Endothelial cell of umbilical vein (primary cell): ENCODE data around the gene SYN1. TPM values are rescaled to one million over a fixed set of nuclear protein-coding genes. Genes with fewer than 3 reads are reported as not detected.

ENCODE experiments used
- BruUV-seq: library from RNA; stranded (reverse); fragments of 400-500 nt; replicated peaks from 2 replicates; lab custom pipeline; 2021; lab: Mats Ljungman, UMichigan
- CTCF ChIA-PET: fragments of 300-600, 350-600 bp; sonication (Branson Sonifier 250); formaldehyde crosslinking; loops from one replicate; lab custom pipeline; 2021; ENCODE audit warnings: antibody characterized with exemption, inconsistent platforms; lab: Charles Lee
- POLR2A ChIA-PET: fragments of 300-600, 350-600 bp; sonication (Branson Sonifier 250); formaldehyde crosslinking; loops from one replicate; lab custom pipeline; 2021; ENCODE audit warnings: antibody characterized with exemption, inconsistent platforms; lab: Charles Lee
- DNase-seq: peaks from one replicate; pipeline ENCODE4 v3.0.0-alpha.2; 2011; ENCODE audit warnings: low read depth, low spot score
- FAIRE-seq: peaks from 2 replicates; lab custom pipeline; 2011; peaks lifted over from hg19 to GRCh38; lab: Jason Lieb, UNC
- H2AFZ ChIP-seq: 2 replicates; pipeline ENCODE4 v1.6.0; 2012; ENCODE audit warnings: low read depth, low read length, control low read depth, inconsistent platforms
- H3K27ac ChIP-seq: 2 replicates; pipeline ENCODE4 v1.5.1; 2011; ENCODE audit warnings: low read depth, mild to moderate bottlenecking, control low read depth, low read length, moderate library complexity; ENCODE audit not compliant: insufficient read depth
- H3K27me3 ChIP-seq, 2 experiments: 2 replicates each; pipeline versions ENCODE4 v1.6.0 to v1.6.1; 2011; ENCODE audit warnings: low read length in 2 of 2, mixed read lengths in 1 of 2; ENCODE audit not compliant: control insufficient read depth in 2 of 2, insufficient read depth in 2 of 2
- H3K36me3 ChIP-seq, 2 experiments: 2 replicates in 1 of 2; 3 replicates in 1 of 2; pipeline ENCODE4 v1.5.1; 2011; ENCODE audit warnings: low read length in 2 of 2, mild to moderate bottlenecking in 1 of 2, moderate library complexity in 1 of 2; ENCODE audit not compliant: control insufficient read depth in 2 of 2, insufficient read depth in 2 of 2; ENCODE audit errors: extremely low read depth in 1 of 2
- H3K4me1 ChIP-seq: 3 replicates; pipeline ENCODE4 v1.5.1; 2011; ENCODE audit warnings: mild to moderate bottlenecking, low read length; ENCODE audit not compliant: control insufficient read depth, insufficient read depth; ENCODE audit errors: extremely low read depth
- H3K4me2 ChIP-seq: 2 replicates; pipeline ENCODE4 v1.6.1; 2011; ENCODE audit warnings: low read length, control low read depth, mixed read lengths; ENCODE audit not compliant: insufficient read depth
- H3K4me3 ChIP-seq, 3 experiments: fragments of 200-600 bp in 1 of 3; sonication (generic), shearing (Covaris generic) in 1 of 3; replicated peaks in 1 of 3; 2 replicates each; pipeline ENCODE4 v1.5.1; 2011 to 2016; ENCODE audit warnings: control low read depth in 3 of 3, low read length in 3 of 3, mild to moderate bottlenecking in 2 of 3, inconsistent platforms in 1 of 3, low read depth in 1 of 3, moderate library complexity in 1 of 3; ENCODE audit not compliant: insufficient read depth in 1 of 3
- H3K79me2 ChIP-seq: 2 replicates; pipeline ENCODE4 v1.6.0; 2012; ENCODE audit warnings: low read length, inconsistent platforms; ENCODE audit not compliant: control insufficient read depth, insufficient read depth
- H3K9ac ChIP-seq: replicated peaks from 2 replicates; pipeline ENCODE3; 2011; ENCODE audit warnings: low read length, control low read depth; ENCODE audit not compliant: insufficient read depth; ENCODE audit errors: extremely low read depth
- H3K9me1 ChIP-seq: replicated peaks from 3 replicates; pipeline ENCODE4 v1.6.0; 2011; ENCODE audit warnings: mild to moderate bottlenecking, low read length; ENCODE audit not compliant: control insufficient read depth, insufficient read depth; ENCODE audit errors: extremely low read depth
- H3K9me3 ChIP-seq: replicated peaks from 2 replicates; pipeline ENCODE4 v1.5.1; 2012; ENCODE audit warnings: low read length, inconsistent platforms; ENCODE audit not compliant: control insufficient read depth, insufficient read depth
- H4K20me1 ChIP-seq: replicated peaks from 2 replicates; pipeline ENCODE3; 2011; ENCODE audit warnings: mild to moderate bottlenecking, low read length; ENCODE audit not compliant: control insufficient read depth, insufficient read depth; ENCODE audit errors: extremely low read depth
- CTCF ChIP-seq, 2 donors: IDR thresholded peaks; 1 replicate in 1 of 2; 2 replicates in 1 of 2; pipeline ENCODE4 v1.5.1; 2011; ENCODE audit warnings: low read length in 2 of 2, mild to moderate bottlenecking in 2 of 2, moderate library complexity in 2 of 2, control low read depth in 1 of 2, inconsistent platforms in 1 of 2, low read depth in 1 of 2; ENCODE audit not compliant: insufficient read depth in 1 of 2; ENCODE audit errors: extremely low read depth in 1 of 2
- EZH2 ChIP-seq: IDR thresholded peaks from 2 replicates; pipeline ENCODE4 v1.6.1; 2012; ENCODE audit warnings: borderline replicate concordance, low read depth, mild to moderate bottlenecking, moderate library complexity, low read length, inconsistent platforms; ENCODE audit not compliant: severe bottlenecking
- FOS ChIP-seq: IDR thresholded peaks from 2 replicates; pipeline ENCODE4 v1.6.1; 2011; ENCODE audit warnings: mild to moderate bottlenecking, low read length, moderate library complexity, borderline replicate concordance; ENCODE audit not compliant: insufficient read depth
- GATA2 ChIP-seq: IDR thresholded peaks from 2 replicates; pipeline ENCODE4 v1.7.0; 2011; ENCODE audit warnings: low read depth, mild to moderate bottlenecking, moderate library complexity, mixed read lengths, low read length; ENCODE audit not compliant: insufficient read length, insufficient read depth
- JUN ChIP-seq: IDR thresholded peaks from 2 replicates; pipeline ENCODE4 v1.6.1; 2011; ENCODE audit warnings: borderline replicate concordance, low read depth; ENCODE audit not compliant: insufficient read length, insufficient read depth
- MAX ChIP-seq: IDR thresholded peaks from 2 replicates; pipeline ENCODE4 v1.6.1; 2011; ENCODE audit not compliant: insufficient read depth, insufficient read length
- MYC ChIP-seq: IDR thresholded peaks from one replicate; pipeline ENCODE4 v1.6.1; 2011; ENCODE audit warnings: mild to moderate bottlenecking, low read depth, low read length
- POLR2A ChIP-seq: IDR thresholded peaks from 2 replicates; pipeline ENCODE4 v1.6.1; 2012; ENCODE audit warnings: low read depth, mild to moderate bottlenecking, control low read depth, low read length
- POLR2AphosphoS5 ChIP-seq: IDR thresholded peaks from 2 replicates; pipeline ENCODE4 v1.6.1; 2012; ENCODE audit warnings: low read depth, mild to moderate bottlenecking, control low read depth, low read length, moderate library complexity; ENCODE audit not compliant: insufficient read depth
- dilution Hi-C: fragments of 300-500 bp; cut with MboI; formaldehyde crosslinking; loops from one replicate; pipeline ENCODE4 v1.15.0; 2019; ENCODE audit warnings: low sequenced_read_pairs; ENCODE audit not compliant: extremely low pct_ligation_motif_present
- intact Hi-C: fragments of 100-400 bp; cut with micrococcal nuclease; formaldehyde crosslinking; loops from one replicate; pipeline ENCODE4 v1.10.0; 2022
- polyA plus RNA-seq, 4 experiments: library from polyadenylated mRNA; depleted of rRNA in 3 of 4; stranded (reverse) in 3 of 4; unstranded in 1 of 4; fragments of >200 nt; gene quantifications; 2 replicates each; pipeline versions ENCODE4 v1.2.1 to v1.2.3, GENCODE V29; 2011 to 2012; ENCODE audit warnings: missing spikeins in 1 of 4
- total RNA-seq: library from RNA; stranded (reverse); gene quantifications from 2 replicates; pipeline ENCODE4 v1.2.3, GENCODE V29; 2021

SYN1 gene
- total and polyA plus RNA-seq, 2 donors (not counting 3 experiments of a cell fraction or from before 2014, with no cell fraction given) = not detected

DNA sequence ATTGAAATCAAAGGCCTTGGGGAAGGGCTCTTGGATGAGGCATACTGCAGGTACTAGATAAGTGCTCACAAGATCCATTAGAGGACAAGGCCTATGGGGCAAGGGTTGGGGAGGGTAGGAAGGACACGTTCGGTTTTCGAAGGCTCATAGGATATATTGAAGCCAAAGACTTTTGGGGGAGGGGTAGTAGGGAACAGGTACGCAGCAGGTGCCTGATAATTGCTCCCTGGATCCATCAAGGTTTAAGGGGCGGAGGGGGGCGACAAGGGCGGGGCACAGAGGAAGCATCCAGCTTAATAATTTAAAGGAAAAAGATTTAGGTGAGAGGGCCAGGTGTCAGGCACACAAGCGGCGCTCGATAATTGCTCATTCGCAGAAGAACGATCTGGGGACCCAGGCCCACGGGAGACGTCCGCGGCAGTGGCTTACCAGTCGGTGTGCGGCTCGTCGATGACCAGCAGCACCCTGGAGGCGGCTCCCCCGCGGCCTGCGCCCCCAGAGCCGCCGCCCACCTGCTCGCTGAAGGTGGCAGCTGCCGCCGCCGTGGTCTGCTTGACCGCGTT is 653 bp downstream of the SYN1 start:
- dilution Hi-C loops (no loop called here), intact Hi-C loops (loop anchor here (1.0 kb wide), 1 partner anchor 37 kb away; the partner anchor contains the start of gene TIMP1)
- no peak for FAIRE-seq
- TF ChIP-seq FOS = no peak
- H3K4me3 ChIP-seq = no peak overlapping the region
- no peaks in the 10 kb centered on the region for H3K9me1 ChIP-seq
- H4K20me1 ChIP-seq = no peaks in the 10 kb centered on the region
- no TSS peak for BruUV-seq
- ChIA-PET CTCF (no interaction called here), POLR2A (no interaction called here)
- H3K9ac ChIP-seq = no peak overlapping the region
- H3K9me3 ChIP-seq = no peaks in the 10 kb centered on the region
- H3K4me2 ChIP-seq = no peak overlapping the region
- H3K27me3 ChIP-seq = peaks cover 5 to 8% of the 10 kb centered on the region in 2 experiments
- H3K36me3 ChIP-seq = no peaks in the 10 kb centered on the region
- H3K79me2 ChIP-seq = no peaks in the 10 kb centered on the region
- peaks cover 3% of the 10 kb centered on the region for H3K4me1 ChIP-seq
- no peak overlapping the region for H3K27ac ChIP-seq
- no peak overlapping the region for H2AFZ ChIP-seq
- no peak for DNase-seq

- H3K4me1 ChIP-seq = no peaks in the 10 kb centered on the region
- H3K27ac ChIP-seq = no peak overlapping the region
- no peaks in the 10 kb centered on the region for H3K9me3 ChIP-seq
- H3K27me3 ChIP-seq = peaks cover 3 to 5% of the 10 kb centered on the region in 2 experiments
- CTCF ChIA-PET = no interaction called here
- intact Hi-C loops = no loop called here
- no peak overlapping the region for H2AFZ ChIP-seq
- no peaks in the 10 kb centered on the region for H4K20me1 ChIP-seq
- DNase-seq (no peak), FAIRE-seq (no peak)
- no TSS peak for BruUV-seq
- no peaks in the 10 kb centered on the region for H3K9me1 ChIP-seq
- dilution Hi-C loops = no loop called here
- TF ChIP-seq POLR2A (no peak), POLR2AphosphoS5 (no peak), MAX (no peak), EZH2 (no peak), GATA2 (no peak), JUN (no peak), FOS (no peak), MYC (no peak), CTCF (IDR thresholded peaks at IDR 0.05; ENCODE audit: extremely low read depth in 1 of 2, insufficient read depth in 1 of 2, low read depth in 1 of 2, low read length in 2 of 2) (no peak)
- POLR2A ChIA-PET = no interaction called here
- H3K79me2 ChIP-seq = no peaks in the 10 kb centered on the region
- no peaks in the 10 kb centered on the region for H3K36me3 ChIP-seq
- no peak overlapping the region for H3K4me3 ChIP-seq
- H3K9ac ChIP-seq = no peak overlapping the region
- no peak overlapping the region for H3K4me2 ChIP-seq
These were observed 5.0 kb downstream of the SYN1 start for GRCh38 chrX:47614618-47615017.
